ENCODE measurements around the gene ITPK1. TPM values are rescaled to one million over a fixed set of nuclear protein-coding genes. Genes with fewer than 3 reads are reported as not detected.

The ITPK1 gene
- total RNA-seq, 1 donor from 2014 or later, result 32.8 TPM

DNA sequence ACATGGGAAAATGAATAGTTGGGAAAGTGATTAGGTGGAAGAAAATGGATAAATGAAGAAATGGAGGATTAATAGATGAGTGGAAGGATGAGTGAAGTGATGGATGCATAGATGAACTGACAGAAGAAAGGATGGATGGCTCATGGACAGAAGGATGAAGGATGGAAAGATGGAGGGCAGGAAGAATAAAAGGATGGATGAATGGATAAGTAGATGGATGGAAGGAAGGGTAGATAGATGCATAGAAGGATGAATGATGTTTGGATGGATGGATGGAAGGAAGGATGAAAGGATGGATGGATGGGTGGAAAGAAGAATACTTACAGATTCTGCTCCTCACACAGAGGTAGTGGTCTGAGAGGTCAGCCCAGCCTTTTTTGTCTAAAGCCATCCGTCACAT lies 228.6 kb downstream of the ITPK1 start:
- TF ChIP-seq, protein P1, sequence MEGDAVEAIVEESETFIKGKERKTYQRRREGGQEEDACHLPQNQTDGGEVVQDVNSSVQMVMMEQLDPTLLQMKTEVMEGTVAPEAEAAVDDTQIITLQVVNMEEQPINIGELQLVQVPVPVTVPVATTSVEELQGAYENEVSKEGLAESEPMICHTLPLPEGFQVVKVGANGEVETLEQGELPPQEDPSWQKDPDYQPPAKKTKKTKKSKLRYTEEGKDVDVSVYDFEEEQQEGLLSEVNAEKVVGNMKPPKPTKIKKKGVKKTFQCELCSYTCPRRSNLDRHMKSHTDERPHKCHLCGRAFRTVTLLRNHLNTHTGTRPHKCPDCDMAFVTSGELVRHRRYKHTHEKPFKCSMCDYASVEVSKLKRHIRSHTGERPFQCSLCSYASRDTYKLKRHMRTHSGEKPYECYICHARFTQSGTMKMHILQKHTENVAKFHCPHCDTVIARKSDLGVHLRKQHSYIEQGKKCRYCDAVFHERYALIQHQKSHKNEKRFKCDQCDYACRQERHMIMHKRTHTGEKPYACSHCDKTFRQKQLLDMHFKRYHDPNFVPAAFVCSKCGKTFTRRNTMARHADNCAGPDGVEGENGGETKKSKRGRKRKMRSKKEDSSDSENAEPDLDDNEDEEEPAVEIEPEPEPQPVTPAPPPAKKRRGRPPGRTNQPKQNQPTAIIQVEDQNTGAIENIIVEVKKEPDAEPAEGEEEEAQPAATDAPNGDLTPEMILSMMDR (IDR thresholded peaks at IDR 0.05), result no peak
- DNase-seq (ENCODE audit: extremely low spot score, unreplicated experiment), result no peak
- peaks cover 35% of the 10 kb centered on the region for H3K27me3 Mint-ChIP-seq (ENCODE audit: unreplicated experiment)
- H3K36me3 Mint-ChIP-seq (ENCODE audit: unreplicated experiment), result no peaks in the 10 kb centered on the region
- no peaks in the 10 kb centered on the region for H3K9me3 Mint-ChIP-seq (ENCODE audit: unreplicated experiment)
- no peaks in the 10 kb centered on the region for H3K4me1 Mint-ChIP-seq (ENCODE audit: unreplicated experiment)
- H3K4me3 Mint-ChIP-seq (ENCODE audit: unreplicated experiment), result no peak overlapping the region
- no peak overlapping the region for H3K27ac Mint-ChIP-seq (ENCODE audit: unreplicated experiment)

Other genes starting within 250 kb of the ITPK1 start
- 0.27 TPM in 1 of 2 replicates, not detected in the other for gene CHGA, start 192.8 kb downstream of the ITPK1 start, total RNA-seq
- gene MOAP1, start 69.0 kb upstream of the ITPK1 start, total RNA-seq, result 25.4 and 27.1 TPM in 2 replicates
- gene LYSET, start 69.4 kb upstream of the ITPK1 start, total RNA-seq, result 23.1 and 23.4 TPM in 2 replicates
- 8.8 and 10.4 TPM in 2 replicates for gene GON7, start 91.1 kb upstream of the ITPK1 start, total RNA-seq
- 22.2 and 24.7 TPM in 2 replicates for gene UBR7, start 91.3 kb upstream of the ITPK1 start, total RNA-seq
- gene BTBD7, start 217.1 kb upstream of the ITPK1 start, total RNA-seq, result 43.4 and 45.9 TPM in 2 replicates
- gene COX8C, start 231.3 kb upstream of the ITPK1 start, total RNA-seq, result not detected in 2 replicates